RKO (cell line): Measurements from ENCODE around the gene TRABD2B.

ENCODE experiments used
- DNase-seq: peaks from one replicate; pipeline ENCODE4 v3.0.0-alpha.2; 2016; ENCODE audit warnings: low spot score

Gene TRABD2B

DNA sequence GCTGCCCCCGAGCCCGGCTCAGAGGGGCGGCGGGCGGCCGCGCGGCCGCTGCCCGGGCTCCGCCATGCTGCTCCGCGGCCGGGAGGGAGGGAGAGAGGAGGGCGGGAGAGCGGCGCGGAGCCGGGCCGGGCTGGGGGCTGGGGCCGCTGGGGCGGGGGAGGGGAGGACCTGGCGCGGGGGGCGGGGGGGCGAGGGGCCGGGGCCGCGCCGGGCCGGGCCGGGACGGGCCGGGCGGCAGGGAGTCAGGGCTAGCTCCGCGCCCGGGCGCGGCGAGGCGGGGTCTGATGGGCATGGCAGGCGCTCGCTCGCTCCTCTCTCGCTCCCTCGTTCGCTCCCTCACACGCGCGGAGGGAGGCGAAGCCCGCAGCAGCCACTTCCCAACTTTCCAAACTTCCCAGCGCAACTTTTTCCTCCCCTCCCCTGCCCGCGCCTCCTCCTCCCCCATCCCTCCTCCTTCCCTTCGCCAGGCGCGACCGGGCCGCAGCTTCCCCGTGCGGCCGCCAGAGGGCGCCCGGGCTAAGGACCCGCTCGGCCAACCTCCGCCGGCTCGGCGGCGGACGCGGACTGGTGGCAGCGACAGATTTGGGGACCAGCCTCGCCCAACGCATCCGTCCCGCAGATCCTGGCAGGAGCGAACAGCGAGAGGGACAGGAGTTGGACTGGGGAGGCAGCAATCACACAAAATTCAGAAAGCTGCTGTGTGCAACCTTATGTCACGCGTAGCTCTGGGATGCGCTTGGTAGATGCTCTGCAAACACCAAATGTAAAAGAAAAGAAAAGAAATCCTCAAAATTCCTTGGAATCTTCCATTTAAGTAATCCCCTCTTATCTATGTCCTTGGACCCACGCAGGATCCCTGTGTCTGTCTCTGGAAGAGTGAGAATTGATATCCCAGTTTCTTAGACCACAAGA is at the start of gene TRABD2B:
Gene TRABD2B, minus strand, starts transcription at position 97 of the 912 bp plus-strand sequence.
- DNase-seq, result peak; percentile 66

DNA sequence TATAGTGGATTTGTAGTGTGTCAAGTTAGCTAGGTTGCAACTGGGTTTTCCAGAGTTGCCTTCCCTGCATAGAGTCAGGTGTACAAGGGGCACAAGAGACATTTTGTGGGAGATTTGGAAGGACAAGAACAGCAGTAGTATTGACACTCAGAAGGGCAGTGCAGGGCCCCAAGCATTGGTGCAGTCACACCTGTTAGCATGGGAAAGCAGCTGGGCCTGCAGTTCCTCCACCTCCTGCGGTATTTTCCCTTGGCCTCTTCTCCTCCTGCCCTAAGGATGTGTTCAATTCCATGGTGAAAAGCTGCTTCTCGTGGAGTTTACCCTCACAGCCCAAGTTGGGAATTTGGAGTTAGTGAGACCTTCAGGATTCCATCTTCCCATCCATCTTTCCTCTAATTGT is 47.1 kb upstream of the TRABD2B start:
- DNase-seq, result no peak

- no peak for DNase-seq
Observed at GRCh38 chr1:48043622-48044021, 46.4 kb upstream of the TRABD2B start.

DNA sequence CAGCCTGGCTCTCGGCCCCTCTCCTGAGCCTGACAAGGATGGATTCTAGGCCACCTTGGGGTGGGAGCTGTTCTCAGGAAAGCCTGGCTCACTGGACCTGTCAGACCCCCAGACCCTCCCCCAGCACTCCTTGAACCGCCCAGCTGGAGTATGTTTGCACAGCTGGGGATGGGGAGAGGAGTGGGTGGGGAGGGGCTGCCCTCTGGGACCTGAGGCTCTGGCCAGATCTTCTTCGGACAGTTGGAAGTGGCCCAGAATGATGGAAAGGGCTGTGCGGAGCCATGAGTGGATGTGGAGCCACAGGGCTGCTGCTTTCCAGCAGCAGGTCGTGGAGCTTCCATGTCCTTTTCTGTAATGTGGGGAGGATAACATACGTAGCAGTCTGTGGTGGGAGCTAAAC is 43.0 kb upstream of the TRABD2B start:
- DNase-seq, result no peak

DNA sequence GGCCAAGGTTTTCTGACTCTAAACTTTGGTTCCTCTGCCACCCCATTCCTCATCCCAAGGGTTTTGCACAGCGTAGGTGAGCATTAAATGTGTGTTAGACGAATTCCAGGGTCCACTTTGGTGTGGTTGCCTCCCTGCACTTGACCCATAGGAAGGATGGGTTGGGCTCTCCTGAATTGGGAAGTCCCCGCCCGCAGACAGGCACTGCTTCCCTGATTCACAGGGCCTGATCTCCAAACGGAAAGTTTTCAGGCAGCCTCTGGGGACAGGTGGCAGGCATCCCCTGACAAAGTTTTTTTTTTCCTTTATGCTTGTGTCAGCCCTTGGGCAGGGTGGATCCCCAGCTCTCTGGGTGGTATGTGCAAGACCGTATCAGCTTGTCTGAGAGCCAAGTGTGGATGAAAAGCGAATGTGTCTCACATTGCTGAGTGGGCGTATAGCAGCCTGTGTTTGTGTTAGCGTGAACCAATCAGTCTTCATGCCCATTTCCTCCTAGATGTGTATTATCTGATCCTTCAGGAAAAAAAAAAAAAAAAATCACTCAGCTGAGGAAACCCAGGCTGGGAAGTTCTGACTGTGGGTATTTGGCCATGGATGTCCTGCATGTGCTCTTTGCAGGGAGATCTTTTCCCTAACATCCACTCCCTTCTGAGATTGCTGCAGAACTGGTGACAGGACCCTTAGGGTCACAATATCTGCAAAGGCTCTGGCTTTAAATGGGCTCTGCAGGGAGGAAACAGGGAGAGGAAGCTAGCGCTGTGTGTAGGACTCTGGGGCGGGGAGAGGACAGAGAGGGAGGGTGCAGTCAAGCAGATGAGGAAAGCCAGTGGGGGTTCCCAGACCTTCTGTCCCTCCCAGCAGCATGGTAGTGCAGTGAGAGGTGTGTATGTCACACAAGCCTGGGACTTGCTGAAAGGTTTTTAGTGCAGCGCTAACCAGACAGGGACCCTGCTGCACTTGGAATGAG is 42.2 kb upstream of the TRABD2B start:
- no peak for DNase-seq

GRCh38 chr1:48038270-48038767 is 41.1 kb upstream of the TRABD2B start:
- no peak for DNase-seq

DNA sequence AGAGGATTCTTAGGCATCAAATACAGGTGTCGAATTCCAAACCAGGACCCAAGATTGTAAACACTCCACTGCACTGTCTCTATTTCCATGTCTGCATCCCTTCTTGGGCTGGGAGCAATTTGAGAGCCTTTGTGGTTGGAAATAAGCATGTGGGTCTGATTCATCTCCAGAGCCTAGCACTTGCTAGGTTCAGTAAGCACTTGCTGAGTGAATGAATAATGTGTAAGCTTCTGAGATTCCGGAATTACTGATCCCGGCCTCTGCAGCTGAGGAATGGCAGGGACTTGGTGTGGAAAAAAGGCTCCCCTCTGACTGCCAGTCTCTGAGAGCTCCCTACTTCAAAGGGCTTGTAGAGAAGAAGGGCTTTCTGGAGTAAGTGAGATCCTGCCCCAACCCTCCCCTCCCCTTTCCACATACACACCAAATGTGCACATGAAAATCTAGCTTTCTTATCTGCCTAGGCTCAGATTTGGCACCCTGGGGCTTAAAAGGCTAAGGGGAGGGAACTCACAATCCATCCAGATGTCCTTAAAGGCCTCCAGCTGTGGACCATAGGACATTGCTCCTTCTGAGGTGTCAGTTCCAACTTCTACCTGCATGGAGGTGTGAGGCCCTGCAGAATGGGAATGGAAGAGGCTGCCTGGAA is 39.6 kb upstream of the TRABD2B start:
- no peak for DNase-seq

GRCh38 chr1:48035371-48036141 is 38.4 kb upstream of the TRABD2B start:
- DNase-seq, result no peak

GRCh38 chr1:48033495-48034045 is 36.4 kb upstream of the TRABD2B start:
- no peak for DNase-seq

DNA sequence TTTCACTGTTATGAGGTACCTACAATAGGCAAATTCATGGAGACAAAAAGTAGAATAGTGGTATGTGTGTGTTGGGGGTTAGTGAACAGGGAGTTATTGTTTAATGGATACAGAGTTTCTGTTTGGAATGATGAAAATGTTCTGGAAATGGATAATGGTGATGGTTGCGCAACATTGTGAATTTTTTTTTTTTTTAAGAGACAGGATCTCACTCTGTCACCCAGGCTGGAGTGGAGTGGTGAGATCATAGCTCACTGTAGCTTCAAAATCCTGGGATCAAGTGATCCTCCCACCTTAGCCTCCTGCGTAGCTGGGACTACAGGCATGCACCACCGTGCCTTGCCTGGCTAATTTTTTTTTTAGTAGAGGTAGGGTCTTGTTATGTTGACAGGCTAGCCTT is 34.5 kb upstream of the TRABD2B start:
- no peak for DNase-seq

- no peak for DNase-seq
Observed at GRCh38 chr1:48030696-48031365, 33.6 kb upstream of the TRABD2B start.

DNA sequence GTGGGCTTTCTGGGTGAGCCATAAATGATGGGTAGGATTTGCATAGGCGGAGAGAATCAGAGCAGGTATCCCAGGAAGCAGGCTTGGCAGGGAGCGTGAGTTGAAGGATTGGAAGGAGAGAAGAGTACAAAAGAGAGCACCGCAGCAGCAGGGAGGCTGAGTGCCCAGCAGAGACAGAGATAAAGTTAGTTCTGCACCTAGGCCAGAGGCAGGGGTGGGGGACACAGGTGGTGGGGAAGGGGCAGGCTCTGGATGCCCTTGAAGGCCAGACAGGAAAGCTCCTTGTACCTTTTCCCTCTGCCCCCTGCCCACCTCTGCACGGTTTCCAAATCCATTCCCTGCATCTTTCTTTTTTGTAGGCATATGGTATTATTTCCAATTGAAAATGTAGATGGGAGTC is 33.0 kb upstream of the TRABD2B start:
- no peak for DNase-seq

- DNase-seq, result no peak
Observed at GRCh38 chr1:48028218-48029069, 31.3 kb upstream of the TRABD2B start.

- no peak for DNase-seq
Observed at GRCh38 chr1:48027533-48027835, 30.3 kb upstream of the TRABD2B start.

DNA sequence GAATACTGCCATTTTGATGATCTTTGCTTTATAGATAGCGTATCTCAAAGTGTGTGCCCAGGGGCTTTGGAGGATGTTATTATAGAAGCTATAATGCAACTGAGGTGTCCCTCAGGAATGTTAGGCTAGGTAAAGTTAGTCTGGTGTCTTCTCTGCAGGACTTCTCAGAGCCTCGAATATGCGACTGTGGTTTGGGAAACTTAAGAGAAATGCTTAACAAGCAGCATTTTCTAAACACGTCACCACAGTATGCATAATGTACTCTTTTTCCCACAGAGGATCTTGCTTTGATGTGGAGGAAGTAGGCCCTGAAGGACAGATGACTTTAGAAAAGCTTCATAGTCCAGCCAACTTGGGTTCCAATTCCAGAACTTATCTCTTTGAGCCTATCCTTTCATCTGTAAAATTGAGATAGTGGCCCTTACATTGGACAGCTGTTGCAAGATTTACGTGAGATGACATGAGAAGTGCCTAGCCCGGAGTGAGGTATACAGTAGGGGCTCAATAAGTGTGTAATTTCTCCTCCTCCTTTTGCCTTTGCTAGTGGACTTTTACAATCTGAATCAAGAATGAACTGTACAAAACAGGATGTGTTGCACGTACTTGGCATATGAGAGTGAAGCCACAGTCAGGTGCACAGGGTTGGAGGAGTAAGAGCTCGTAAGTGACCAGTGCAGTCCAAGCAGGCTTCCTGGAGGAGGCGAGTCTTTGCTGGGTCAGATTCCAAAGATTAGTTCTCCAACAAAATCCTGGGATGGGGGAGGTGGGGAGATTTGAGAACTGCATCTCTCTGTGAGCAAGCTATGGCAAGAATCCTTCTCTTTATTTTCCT is 29.7 kb upstream of the TRABD2B start:
- no peak for DNase-seq

- no peak for DNase-seq
Observed at GRCh38 chr1:48026275-48026674, 29.1 kb upstream of the TRABD2B start.

DNA sequence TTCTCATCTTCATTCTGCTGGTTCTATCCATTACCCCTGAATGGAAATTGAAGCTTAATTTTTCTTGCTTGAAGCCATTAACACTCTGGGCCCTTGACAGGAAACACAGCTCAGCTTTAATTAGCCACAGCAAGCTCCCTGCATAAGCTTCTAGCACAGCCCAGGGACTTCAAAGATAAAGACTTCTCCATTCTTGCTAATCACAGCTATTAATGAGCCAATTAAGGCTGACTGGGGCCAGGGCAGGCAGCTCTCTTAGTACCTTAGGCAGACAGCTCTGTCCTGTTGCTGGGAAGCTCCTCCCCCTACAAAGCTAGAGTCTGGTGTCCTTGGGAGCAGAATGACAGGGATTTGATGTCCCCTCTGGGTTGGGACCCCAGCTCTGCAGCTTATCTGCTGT is 27.9 kb upstream of the TRABD2B start:
- no peak for DNase-seq

DNA sequence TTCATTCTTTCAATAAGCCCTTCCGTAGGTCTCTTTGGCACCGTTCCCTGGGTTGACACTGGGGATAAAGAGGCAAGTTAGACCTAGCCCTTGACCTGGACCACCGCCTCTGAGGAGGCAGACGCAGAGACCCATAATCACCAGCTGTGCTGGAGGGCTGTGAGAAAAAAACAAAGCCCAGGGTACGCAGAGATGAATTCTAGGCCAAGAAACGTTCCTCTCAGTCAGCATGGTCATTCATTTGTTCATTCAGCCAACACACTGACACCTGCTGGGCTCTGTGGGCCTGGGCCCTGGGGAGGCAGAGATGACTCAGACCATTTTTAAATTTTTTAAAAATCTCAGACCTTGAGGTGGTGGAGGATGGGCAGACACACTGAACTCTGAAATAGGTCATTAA is 26.3 kb upstream of the TRABD2B start:
- DNase-seq, result no peak

GRCh38 chr1:48022306-48022705 is 25.1 kb upstream of the TRABD2B start:
- DNase-seq, result no peak
